H1 (cell line): ENCODE results near the gene PRKCSH. TPM values are rescaled to one million over a fixed set of nuclear protein-coding genes. Genes with fewer than 3 reads are reported as not detected.
A peak's percentile ranks its signal among the peaks of the same experiment; 100 is the strongest.

Source experiments
- CTCF ChIA-PET: fragments of 300-600 bp; sonication (Branson Sonifier 250); formaldehyde crosslinking; loops from one replicate; lab custom pipeline; 2021; ENCODE audit not compliant: partially characterized antibody; lab: Charles Lee
- POLR2A ChIA-PET: fragments of 300-600 bp; sonication (Branson Sonifier 250); formaldehyde crosslinking; loops from one replicate; lab custom pipeline; 2021; ENCODE audit warnings: inconsistent platforms; ENCODE audit not compliant: partially characterized antibody; lab: Charles Lee
- DNase-seq, 2 experiments: peaks; one replicate each; pipeline versions ENCODE4 v3.0.0 to v3.0.0-alpha.2; 2010 to 2022; ENCODE audit warnings: low spot score in 2 of 2, low read depth in 1 of 2, mixed read lengths in 1 of 2
- FAIRE-seq: peaks from 2 replicates; lab custom pipeline; 2011; peaks lifted over from hg19 to GRCh38; lab: Jason Lieb, UNC
- H2AFZ ChIP-seq: 2 replicates; pipeline ENCODE4 v1.8.1; 2012; ENCODE audit warnings: low read length, inconsistent platforms
- H2AK5ac ChIP-seq: 2 replicates; pipeline ENCODE4 v1.6.1; 2013; ENCODE audit warnings: low read depth, low read length
- H2BK120ac ChIP-seq: replicated peaks from 2 replicates; pipeline ENCODE3; 2013; ENCODE audit warnings: low read depth, low read length, inconsistent platforms
- H2BK12ac ChIP-seq: 2 replicates; pipeline ENCODE4 v1.6.1; 2013; ENCODE audit warnings: low read depth, low read length
- H2BK15ac ChIP-seq: 2 replicates; pipeline ENCODE4 v1.6.1; 2013; ENCODE audit warnings: low read length
- H2BK20ac ChIP-seq: 2 replicates; pipeline ENCODE4 v1.6.1; 2013; ENCODE audit warnings: low read length
- H2BK5ac ChIP-seq: 2 replicates; pipeline ENCODE4 v1.6.1; 2013; ENCODE audit warnings: low read depth, low read length
- H3K14ac ChIP-seq: 2 replicates; pipeline ENCODE4 v1.6.1; 2013; ENCODE audit warnings: inconsistent platforms; ENCODE audit not compliant: insufficient read length
- H3K18ac ChIP-seq: 2 replicates; pipeline ENCODE4 v1.6.1; 2013; ENCODE audit warnings: low read length; ENCODE audit errors: extremely low read depth
- H3K23ac ChIP-seq: 2 replicates; pipeline ENCODE4 v1.6.1; 2013; ENCODE audit warnings: inconsistent platforms; ENCODE audit not compliant: insufficient read length
- H3K23me2 ChIP-seq: 2 replicates; pipeline ENCODE4 v1.6.1; 2013; ENCODE audit warnings: low read depth, low read length
- H3K27ac ChIP-seq: 2 replicates; pipeline ENCODE4 v1.6.1; 2011; ENCODE audit warnings: low read depth, low read length, inconsistent platforms
- H3K27me3 ChIP-seq, 4 experiments: replicated peaks in 1 of 4; 1 replicate in 1 of 4; 2 replicates in 3 of 4; pipeline versions ENCODE4 v1.6.1 to v1.8.1; 2011 to 2013; ENCODE audit warnings: low read length in 3 of 4, mild to moderate bottlenecking in 3 of 4, inconsistent platforms in 2 of 4, mixed read lengths in 2 of 4, moderate library complexity in 1 of 4; ENCODE audit not compliant: control insufficient read depth in 3 of 4, insufficient read depth in 3 of 4; ENCODE audit errors: extremely low read depth in 1 of 4
- H3K36me3 ChIP-seq, 4 experiments: 2 replicates each; pipeline versions ENCODE4 v1.6.1 to v1.8.1; 2011 to 2013; ENCODE audit warnings: mild to moderate bottlenecking in 4 of 4, low read length in 3 of 4, moderate library complexity in 2 of 4, control low read depth in 1 of 4, inconsistent platforms in 1 of 4; ENCODE audit not compliant: insufficient read depth in 4 of 4, control insufficient read depth in 2 of 4
- H3K4ac ChIP-seq: replicated peaks from 2 replicates; pipeline ENCODE3; 2013; ENCODE audit warnings: low read length, low read depth, mixed read lengths, inconsistent platforms; ENCODE audit not compliant: insufficient read length
- H3K4me1 ChIP-seq, 4 experiments: replicated peaks in 1 of 4; 1 replicate in 1 of 4; 2 replicates in 3 of 4; pipeline versions ENCODE4 v1.6.1 to v1.8.1; 2011 to 2013; ENCODE audit warnings: low read length in 3 of 4, inconsistent platforms in 2 of 4, mixed read lengths in 1 of 4; ENCODE audit not compliant: insufficient read depth in 4 of 4, control insufficient read depth in 3 of 4
- H3K4me2 ChIP-seq, 2 experiments: 2 replicates each; pipeline versions ENCODE4 v1.6.1 to v1.8.1; 2011 to 2013; ENCODE audit warnings: low read depth in 2 of 2, low read length in 2 of 2, control low read depth in 1 of 2, inconsistent platforms in 1 of 2, mild to moderate bottlenecking in 1 of 2; ENCODE audit not compliant: insufficient read depth in 1 of 2
- H3K4me3 ChIP-seq, 4 experiments: fragments of 200-600, 300-600 bp in 1 of 4; sonication (generic), shearing (Covaris generic), sonication (Bioruptor Twin) in 1 of 4; 2 replicates each; pipeline versions ENCODE4 v1.5.1 to v1.8.1; 2011 to 2016; ENCODE audit warnings: low read length in 4 of 4, low read depth in 3 of 4, control low read depth in 2 of 4, inconsistent platforms in 2 of 4, mild to moderate bottlenecking in 2 of 4, mixed read lengths in 1 of 4, moderate library complexity in 1 of 4; ENCODE audit not compliant: insufficient read depth in 2 of 4; ENCODE audit errors: extremely low read depth in 1 of 4
- H3K56ac ChIP-seq: replicated peaks from 2 replicates; pipeline ENCODE3; 2013; ENCODE audit warnings: low read depth, mild to moderate bottlenecking, mixed read lengths, low read length, inconsistent platforms; ENCODE audit not compliant: insufficient read length
- H3K79me1 ChIP-seq: 2 replicates; pipeline ENCODE4 v1.6.1; 2013; ENCODE audit warnings: low read depth, low read length, control low read depth
- H3K79me2 ChIP-seq, 2 experiments: 2 replicates each; pipeline versions ENCODE4 v1.6.1 to v1.8.1; 2012 to 2013; ENCODE audit warnings: low read length in 2 of 2, mild to moderate bottlenecking in 2 of 2, inconsistent platforms in 1 of 2; ENCODE audit not compliant: insufficient read depth in 2 of 2, control insufficient read depth in 1 of 2
- H3K9ac ChIP-seq, 4 experiments: replicated peaks in 1 of 4; 1 replicate in 1 of 4; 2 replicates in 3 of 4; pipeline versions ENCODE4 v1.6.1 to v1.8.1; 2011 to 2013; ENCODE audit warnings: low read depth in 3 of 4, low read length in 3 of 4, control low read depth in 2 of 4, mild to moderate bottlenecking in 2 of 4, moderate library complexity in 2 of 4, inconsistent platforms in 1 of 4; ENCODE audit errors: extremely low read depth in 1 of 4
- H3K9me3 ChIP-seq, 2 experiments: 2 replicates each; pipeline versions ENCODE4 v1.6.1 to v1.8.1; 2012 to 2013; ENCODE audit warnings: mild to moderate bottlenecking in 2 of 2, moderate library complexity in 2 of 2, control low read depth in 1 of 2, inconsistent platforms in 1 of 2, low read depth in 1 of 2, low read length in 1 of 2, mixed read lengths in 1 of 2; ENCODE audit not compliant: insufficient read depth in 2 of 2
- H4K20me1 ChIP-seq, 2 experiments: replicated peaks in 1 of 2; 2 replicates each; pipeline versions ENCODE3 to v1.8.1; 2011 to 2013; ENCODE audit warnings: inconsistent platforms in 2 of 2, low read length in 2 of 2, mild to moderate bottlenecking in 1 of 2; ENCODE audit not compliant: insufficient read depth in 2 of 2, control insufficient read depth in 1 of 2
- H4K5ac ChIP-seq: 2 replicates; pipeline ENCODE4 v1.6.1; 2013; ENCODE audit warnings: low read length, low read depth, mixed read lengths, inconsistent platforms; ENCODE audit not compliant: insufficient read length
- H4K8ac ChIP-seq: 2 replicates; pipeline ENCODE4 v1.8.0; 2013; ENCODE audit warnings: mild to moderate bottlenecking, moderate library complexity, low read length, inconsistent platforms; ENCODE audit not compliant: insufficient read depth; ENCODE audit errors: extremely low read depth
- H4K91ac ChIP-seq: replicated peaks from 2 replicates; pipeline ENCODE3; 2013; ENCODE audit warnings: low read length, mixed read lengths, inconsistent platforms; ENCODE audit not compliant: insufficient read length
- KDM4A ChIP-seq: IDR thresholded peaks from one replicate; pipeline ENCODE4 v1.7.1; 2012; ENCODE audit warnings: low read depth, mild to moderate bottlenecking, moderate library complexity, low read length, inconsistent platforms; ENCODE audit not compliant: severe bottlenecking
- PHF8 ChIP-seq: fragments of 200-600 bp; sonication (generic); conservative IDR thresholded peaks from 2 replicates; pipeline ENCODE4 v1.7.1; 2012; ENCODE audit warnings: low read depth, mild to moderate bottlenecking, inconsistent platforms, low read length, moderate library complexity
- POU5F1 ChIP-seq: IDR thresholded peaks from 2 replicates; pipeline ENCODE4 v1.6.1; 2011; ENCODE audit warnings: low read depth, mild to moderate bottlenecking, low read length, moderate library complexity
- RXRA ChIP-seq: IDR thresholded peaks from 2 replicates; pipeline ENCODE4 v1.6.1; 2011; ENCODE audit warnings: low read depth, mild to moderate bottlenecking, low read length, moderate library complexity; ENCODE audit not compliant: insufficient read depth
- TEAD4 ChIP-seq: IDR thresholded peaks from 2 replicates; pipeline ENCODE4 v1.6.1; 2012; ENCODE audit warnings: low read depth, low read length, inconsistent platforms, mixed read lengths
- WGBS, 2 experiments: shearing (Covaris generic) in 1 of 2; methylation state at CpG; one replicate each; pipeline versions ENCODE4 v1.1.6 to v1.1.7; 2013 to 2015; ENCODE audit warnings: low lambda C conversion rate in 2 of 2, mixed read lengths in 2 of 2, inconsistent platforms in 1 of 2, low coverage in 1 of 2, missing lambda C conversion rate in 1 of 2; ENCODE audit not compliant: insufficient replicate concordance in 2 of 2, insufficient coverage in 1 of 2, insufficient read length in 1 of 2; ENCODE audit errors: extremely low coverage in 1 of 2, missing lambda C conversion rate in 1 of 2; 5-methylcytosine and 5-hydroxymethylcytosine counted together
- polyA plus RNA-seq, 7 experiments: library from polyadenylated mRNA; depleted of rRNA in 3 of 7; stranded (reverse) in 5 of 7; unstranded in 2 of 7; fragments of >200 nt in 5 of 7; fragments of 200-250 nt in 2 of 7; gene quantifications; 1 replicate in 5 of 7; 2 replicates in 1 of 7; 4 replicates in 1 of 7; pipeline versions ENCODE4 v1.2.1 to v1.2.3, GENCODE V29; 2011 to 2013; ENCODE audit warnings: missing spikeins in 2 of 7, mixed read lengths in 2 of 7
- total RNA-seq: library from RNA; stranded (reverse); fragmentation: NEBNext Ultra II Directional; extraction: Animal tissue kit (Norgen Biotek cat#: 25700); gene quantifications from 2 replicates; pipeline ENCODE4 v1.2.1, GENCODE V29; 2021

PRKCSH gene
- total and polyA plus RNA-seq, 2 of the 8 experiments (the other 6 are each of a cell fraction or from before 2014, with no cell fraction given): 97.2 to 337 TPM

GRCh38 chr19:11479898-11480714 lies 44.7 kb downstream of the PRKCSH start:
- ChIA-PET CTCF (interaction anchor here (1.0 to 3.4 kb wide), 4 partner anchors 28 to 99 kb away, joined by 3 to 22 read pairs (median 4); no protein-coding TSS in a partner anchor), POLR2A (interaction anchor here (0.7 to 3.9 kb wide), 16 partner anchors 10 to 105 kb away, joined by 3 to 20 read pairs (median 4); partner anchors contain the start of gene SWSAP1)
- H3K9me3 ChIP-seq: no peaks in the 10 kb centered on the region; a peak in 1 of 4 replicates
- no peak overlapping the region for H3K4ac ChIP-seq
- H2BK15ac ChIP-seq: no peak overlapping the region
- H2AK5ac ChIP-seq: no peak overlapping the region
- no peaks in the 10 kb centered on the region for H3K79me1 ChIP-seq
- no peak for DNase-seq
- no peak overlapping the region for H3K9ac ChIP-seq
- no peak overlapping the region for H2BK5ac ChIP-seq
- H2BK20ac ChIP-seq: no peak overlapping the region
- H3K27ac ChIP-seq: no peak overlapping the region
- H2AFZ ChIP-seq: no peak overlapping the region
- H3K14ac ChIP-seq: no peak overlapping the region
- H3K56ac ChIP-seq: no peak overlapping the region
- TF ChIP-seq KDM4A: peak; percentile 36
- TF ChIP-seq POU5F1: no peak
- no peak for TF ChIP-seq PHF8
- TF ChIP-seq RXRA: no peak
- TF ChIP-seq TEAD4: no peak
- H2BK120ac ChIP-seq: no peak overlapping the region
- peaks cover 0 to 7% of the 10 kb centered on the region in 2 experiments for H4K20me1 ChIP-seq
- no peak overlapping the region for H3K18ac ChIP-seq
- H3K36me3 ChIP-seq: no peaks in the 10 kb centered on the region; a peak in 1 of 8 replicates
- peak overlapping the region; percentile 34 to 65 for H3K4me2 ChIP-seq
- WGBS, 2 experiments: 25% methylated on average over 22 of the region's 86 CpGs; no CpG with 5 or more reads in 1 of the 2 experiments
- H4K8ac ChIP-seq: no peak overlapping the region
- peak overlapping the region; percentile 11 to 58 (median 20); a peak in 7 of 8 replicates for H3K4me3 ChIP-seq
- no peak overlapping the region for H2BK12ac ChIP-seq
- peaks cover 20 to 26% (median 23%) of the 10 kb centered on the region in 4 experiments for H3K27me3 ChIP-seq
- peaks cover 7% of the 10 kb centered on the region; the same call in 1 of the 2 replicates for H3K23me2 ChIP-seq
- no peak overlapping the region for H4K5ac ChIP-seq
- FAIRE-seq: no peak
- no peak overlapping the region for H4K91ac ChIP-seq
- H3K79me2 ChIP-seq: no peaks in the 10 kb centered on the region
- H3K23ac ChIP-seq: no peak overlapping the region
- peaks cover 0 to 17% (median 5%) of the 10 kb centered on the region in 4 experiments; a peak in 5 of 7 replicates for H3K4me1 ChIP-seq
